NT2/D1 (cell line): Measurements from ENCODE around the gene SOWAHB.

Experiments used
- SUZ12 ChIP-seq: IDR thresholded peaks from 2 replicates; pipeline ENCODE4 v1.6.1; 2011; ENCODE audit not compliant: insufficient read length, insufficient read depth; ENCODE audit errors: extremely low read depth
- YY1 ChIP-seq: IDR thresholded peaks from 2 replicates; pipeline ENCODE4 v1.6.1; 2011; ENCODE audit not compliant: insufficient read length, insufficient read depth
- ZNF274 ChIP-seq: IDR thresholded peaks from 2 replicates; pipeline ENCODE4 v1.6.1; 2011; ENCODE audit warnings: mild to moderate bottlenecking, low read depth, low read length

DNA sequence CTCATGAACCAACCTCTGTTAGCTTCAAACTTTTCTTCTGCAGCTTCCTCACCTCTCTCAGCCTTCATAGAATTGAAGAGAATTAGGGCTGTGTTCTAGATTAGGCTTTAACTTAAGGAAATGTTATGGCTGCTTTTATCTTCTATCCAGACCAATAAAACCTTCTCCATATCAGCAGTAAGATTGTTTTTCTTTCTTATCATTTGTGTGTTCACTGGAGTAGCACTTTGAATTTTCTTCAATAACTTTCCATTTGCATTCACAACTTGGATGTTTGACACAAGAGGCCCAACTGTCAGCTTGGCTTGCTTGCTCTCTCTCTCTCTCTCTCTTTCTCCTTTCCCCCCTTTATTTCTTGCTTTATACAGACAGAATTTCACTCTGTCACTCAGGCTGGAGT, 22.8 kb upstream of the SOWAHB start:
- TF ChIP-seq YY1 (no peak), ZNF274 (no peak), SUZ12 (no peak)
